ENCODE measurements around the gene ITGA3. TPM values are rescaled to one million over a fixed set of nuclear protein-coding genes. Genes with fewer than 3 reads are reported as not detected.

Gene ITGA3
- total RNA-seq, 2 experiments from 2014 or later: 2.3 to 2.4 TPM

- intact Hi-C loops (cut with DNase I, micrococcal nuclease): no loop called here
- TF ChIP-seq, protein P1, sequence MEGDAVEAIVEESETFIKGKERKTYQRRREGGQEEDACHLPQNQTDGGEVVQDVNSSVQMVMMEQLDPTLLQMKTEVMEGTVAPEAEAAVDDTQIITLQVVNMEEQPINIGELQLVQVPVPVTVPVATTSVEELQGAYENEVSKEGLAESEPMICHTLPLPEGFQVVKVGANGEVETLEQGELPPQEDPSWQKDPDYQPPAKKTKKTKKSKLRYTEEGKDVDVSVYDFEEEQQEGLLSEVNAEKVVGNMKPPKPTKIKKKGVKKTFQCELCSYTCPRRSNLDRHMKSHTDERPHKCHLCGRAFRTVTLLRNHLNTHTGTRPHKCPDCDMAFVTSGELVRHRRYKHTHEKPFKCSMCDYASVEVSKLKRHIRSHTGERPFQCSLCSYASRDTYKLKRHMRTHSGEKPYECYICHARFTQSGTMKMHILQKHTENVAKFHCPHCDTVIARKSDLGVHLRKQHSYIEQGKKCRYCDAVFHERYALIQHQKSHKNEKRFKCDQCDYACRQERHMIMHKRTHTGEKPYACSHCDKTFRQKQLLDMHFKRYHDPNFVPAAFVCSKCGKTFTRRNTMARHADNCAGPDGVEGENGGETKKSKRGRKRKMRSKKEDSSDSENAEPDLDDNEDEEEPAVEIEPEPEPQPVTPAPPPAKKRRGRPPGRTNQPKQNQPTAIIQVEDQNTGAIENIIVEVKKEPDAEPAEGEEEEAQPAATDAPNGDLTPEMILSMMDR (IDR thresholded peaks at IDR 0.05): no peak
- Mint-ChIP-seq H3K27ac (no peak overlapping the region), H3K4me3 (no peak overlapping the region), H3K36me3 (ENCODE audit: low read depth) (peaks cover under 1% of the 10 kb centered on the region), H3K4me1 (ENCODE audit: low read depth) (peaks cover 13% of the 10 kb centered on the region), H3K27me3 (peaks cover 34% of the 10 kb centered on the region), H3K9me3 (no peaks in the 10 kb centered on the region)
- Histone ChIP-seq H3K27me3 (ENCODE audit: control insufficient read depth in 1 of 2, insufficient read depth in 2 of 2, low read length in 2 of 2) (peaks cover 13 to 16% of the 10 kb centered on the region in 2 experiments), H3K4me3 (ENCODE audit: low read length) (no peak overlapping the region), H3K36me3 (ENCODE audit: insufficient read depth, low read length) (no peaks in the 10 kb centered on the region), H3K27ac (ENCODE audit: low read depth in 1 of 2, low read length in 2 of 2) (no peak overlapping the region), H3K4me1 (ENCODE audit: insufficient read depth, low read length) (peaks cover 11% of the 10 kb centered on the region), H3K9me3 (ENCODE audit: control insufficient read depth in 1 of 2, insufficient read depth in 1 of 2, low read length in 2 of 2) (no peaks in the 10 kb centered on the region)
- ATAC-seq (ENCODE audit: poor library complexity) (no peak), DNase-seq (no peak)
- CTCF ChIA-PET: interaction anchor here (0.6 to 1.7 kb wide), 8 partner anchors 9 to 159 kb away, joined by 3 to 6 read pairs (median 4); partner anchors contain the start of gene SAMD14
- POLR2A ChIA-PET: interaction anchor here (1.5 to 1.6 kb wide), 2 partner anchors 20 to 35 kb away, joined by 3 to 5 read pairs; no protein-coding TSS in a partner anchor
These were observed 58.5 kb downstream of the ITGA3 start for GRCh38 chr17:50114401-50114800.

DNA sequence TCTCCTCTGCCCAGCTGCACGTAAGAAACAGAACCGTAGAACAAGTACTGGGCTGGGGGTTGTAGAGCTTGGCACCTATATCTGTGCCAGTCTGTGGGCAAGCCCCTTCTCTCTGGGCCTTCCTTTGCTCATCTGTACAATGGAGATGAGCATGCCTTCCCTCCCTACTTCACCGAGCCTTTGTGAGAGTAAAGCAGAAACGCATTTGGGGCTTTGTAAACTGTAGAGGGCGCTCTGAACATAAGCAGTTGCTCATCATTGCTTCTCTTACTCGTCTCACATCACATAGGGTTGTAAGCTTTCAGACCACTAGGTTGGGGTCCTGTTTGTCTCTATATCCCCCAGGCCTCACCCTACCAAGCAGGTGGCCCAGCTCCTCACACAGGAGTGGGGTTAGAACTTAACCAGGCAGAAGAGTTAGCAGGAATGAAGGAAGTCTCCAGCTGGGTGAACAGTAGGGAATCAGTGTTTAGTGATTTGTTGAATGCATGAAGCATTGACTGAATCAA is 59.0 kb downstream of the ITGA3 start:
- TF ChIP-seq, protein P1 (IDR thresholded peaks at IDR 0.05): peak; percentile 33
- DNase-seq (peak in 6 of 14 experiments; percentile 22 to 71 (median 50)), ATAC-seq (ENCODE audit: poor library complexity) (peak; percentile 45)
- CTCF ChIA-PET: interaction anchor here (0.6 to 1.7 kb wide), 9 partner anchors 8 to 158 kb away, joined by 3 to 6 read pairs (median 4); partner anchors contain the start of gene SAMD14
- Mint-ChIP-seq H3K27ac (no peak overlapping the region), H3K4me1 (ENCODE audit: low read depth) (peaks cover 13% of the 10 kb centered on the region), H3K4me3 (no peak overlapping the region), H3K27me3 (peaks cover 39% of the 10 kb centered on the region), H3K9me3 (no peaks in the 10 kb centered on the region), H3K36me3 (ENCODE audit: low read depth) (no peaks in the 10 kb centered on the region)
- POLR2A ChIA-PET: interaction anchor here (1.5 to 1.6 kb wide), 2 partner anchors 21 to 35 kb away, joined by 3 to 5 read pairs; no protein-coding TSS in a partner anchor
- Histone ChIP-seq H3K36me3 (ENCODE audit: insufficient read depth, low read length) (no peaks in the 10 kb centered on the region), H3K9me3 (ENCODE audit: control insufficient read depth in 1 of 2, insufficient read depth in 1 of 2, low read length in 2 of 2) (no peaks in the 10 kb centered on the region), H3K27ac (ENCODE audit: low read depth in 1 of 2, low read length in 2 of 2) (no peak overlapping the region), H3K4me1 (ENCODE audit: insufficient read depth, low read length) (peaks cover 11% of the 10 kb centered on the region), H3K4me3 (ENCODE audit: low read length) (no peak overlapping the region), H3K27me3 (ENCODE audit: control insufficient read depth in 1 of 2, insufficient read depth in 2 of 2, low read length in 2 of 2) (peaks cover 13 to 20% of the 10 kb centered on the region in 2 experiments)
- intact Hi-C loops (cut with DNase I, micrococcal nuclease): loop anchor here in 1 of 2 experiments (5.0 kb wide), 2 partner anchors 157 to 182 kb away; partner anchors contain the start of gene TMEM92

DNA sequence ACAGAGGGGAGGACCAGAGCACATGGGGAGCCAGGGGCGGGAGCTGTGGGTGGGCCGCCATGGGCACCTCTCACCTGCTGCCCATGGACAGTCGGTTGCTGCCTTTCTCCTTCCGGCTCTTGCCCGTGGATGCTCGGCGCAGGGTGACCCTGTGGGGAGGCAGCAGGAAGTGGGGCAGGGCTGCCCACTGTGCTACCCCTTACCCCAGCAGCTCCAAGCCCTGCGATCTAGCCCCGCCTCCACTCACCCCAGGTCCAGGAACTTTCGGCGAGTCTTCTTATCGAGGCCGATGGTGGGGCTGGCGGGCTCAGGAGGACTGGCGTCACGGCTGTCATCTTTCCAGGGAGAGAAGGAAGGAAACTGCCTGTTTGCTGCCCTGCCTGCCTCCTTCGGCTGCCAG is 59.8 kb downstream of the ITGA3 start:
- Mint-ChIP-seq H3K27ac (no peak overlapping the region), H3K4me1 (ENCODE audit: low read depth) (peaks cover 13% of the 10 kb centered on the region), H3K4me3 (no peak overlapping the region), H3K27me3 (peaks cover 41% of the 10 kb centered on the region), H3K36me3 (ENCODE audit: low read depth) (no peaks in the 10 kb centered on the region), H3K9me3 (no peaks in the 10 kb centered on the region)
- Histone ChIP-seq H3K9me3 (ENCODE audit: control insufficient read depth in 1 of 2, insufficient read depth in 1 of 2, low read length in 2 of 2) (no peaks in the 10 kb centered on the region), H3K27ac (ENCODE audit: low read depth in 1 of 2, low read length in 2 of 2) (no peak overlapping the region), H3K4me1 (ENCODE audit: insufficient read depth, low read length) (peaks cover 11% of the 10 kb centered on the region), H3K27me3 (ENCODE audit: control insufficient read depth in 1 of 2, insufficient read depth in 2 of 2, low read length in 2 of 2) (peaks cover 13 to 20% of the 10 kb centered on the region in 2 experiments), H3K4me3 (ENCODE audit: low read length) (no peak overlapping the region), H3K36me3 (ENCODE audit: insufficient read depth, low read length) (no peaks in the 10 kb centered on the region)
- TF ChIP-seq, protein P1 (IDR thresholded peaks at IDR 0.05): no peak
- no peak for ATAC-seq (ENCODE audit: poor library complexity)
- POLR2A ChIA-PET: interaction anchor here (0.6 to 1.6 kb wide), 3 partner anchors 22 to 447 kb away, joined by 3 to 5 read pairs (median 3); no protein-coding TSS in a partner anchor
- CTCF ChIA-PET: interaction anchor here (1.5 to 1.7 kb wide), 2 partner anchors 23 to 46 kb away, joined by 5 to 6 read pairs; no protein-coding TSS in a partner anchor
- intact Hi-C loops (cut with DNase I, micrococcal nuclease): loop anchor here in 1 of 2 experiments (5.0 kb wide), 2 partner anchors 157 to 182 kb away; partner anchors contain the start of gene TMEM92
- DNase-seq: no peak

Measured in CD4-positive, alpha-beta T cell (primary cell).